Measurements from ENCODE around the gene IGSF8. TPM values are rescaled to one million over a fixed set of nuclear protein-coding genes. Genes with fewer than 3 reads are reported as not detected.
A peak's percentile ranks its signal among the peaks of the same experiment; 100 is the strongest.

Gene IGSF8
- total and polyA plus RNA-seq, 10 donors = 15.6 to 28.9 (median 21.7) TPM

DNA sequence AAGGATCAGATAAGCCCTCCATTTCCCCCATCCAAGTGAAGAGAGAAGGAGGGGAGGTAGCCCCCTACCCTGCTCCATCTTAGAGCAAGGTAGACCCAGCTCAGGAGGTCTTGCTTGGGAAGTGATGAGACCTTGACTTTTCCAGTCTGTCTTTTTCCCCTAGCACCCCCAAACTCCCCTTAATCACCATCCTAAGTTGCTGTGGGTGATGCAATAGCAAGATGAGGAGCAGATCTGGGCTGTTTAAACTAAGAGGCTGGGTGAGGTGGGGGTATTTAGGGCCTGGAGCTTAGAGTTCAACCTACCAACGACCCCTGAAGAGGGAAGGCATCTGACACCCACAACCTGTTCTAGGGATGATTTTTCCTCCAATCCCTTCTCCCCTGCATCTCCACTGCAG lies 18.9 kb upstream of the IGSF8 start:
- 8 to 50% (median 30%) methylated on average over 1 of the region's 1 CpG for WGBS, 5 donors
- peaks cover 0 to 9% (median 0%) of the 10 kb centered on the region in 6 donors for H3K4me1 ChIP-seq
- DNase-seq = no peak
- intact Hi-C loops (cut with DNase I; ENCODE audit: low total_unique reads) = no loop called here
- H3K9me3 ChIP-seq = no peaks in the 10 kb centered on the region
- no peaks in the 10 kb centered on the region for H3K36me3 ChIP-seq
- H3K4me3 ChIP-seq = peak overlapping the region in 1 of 8 donors; percentile 0
- TF ChIP-seq, protein P1, sequence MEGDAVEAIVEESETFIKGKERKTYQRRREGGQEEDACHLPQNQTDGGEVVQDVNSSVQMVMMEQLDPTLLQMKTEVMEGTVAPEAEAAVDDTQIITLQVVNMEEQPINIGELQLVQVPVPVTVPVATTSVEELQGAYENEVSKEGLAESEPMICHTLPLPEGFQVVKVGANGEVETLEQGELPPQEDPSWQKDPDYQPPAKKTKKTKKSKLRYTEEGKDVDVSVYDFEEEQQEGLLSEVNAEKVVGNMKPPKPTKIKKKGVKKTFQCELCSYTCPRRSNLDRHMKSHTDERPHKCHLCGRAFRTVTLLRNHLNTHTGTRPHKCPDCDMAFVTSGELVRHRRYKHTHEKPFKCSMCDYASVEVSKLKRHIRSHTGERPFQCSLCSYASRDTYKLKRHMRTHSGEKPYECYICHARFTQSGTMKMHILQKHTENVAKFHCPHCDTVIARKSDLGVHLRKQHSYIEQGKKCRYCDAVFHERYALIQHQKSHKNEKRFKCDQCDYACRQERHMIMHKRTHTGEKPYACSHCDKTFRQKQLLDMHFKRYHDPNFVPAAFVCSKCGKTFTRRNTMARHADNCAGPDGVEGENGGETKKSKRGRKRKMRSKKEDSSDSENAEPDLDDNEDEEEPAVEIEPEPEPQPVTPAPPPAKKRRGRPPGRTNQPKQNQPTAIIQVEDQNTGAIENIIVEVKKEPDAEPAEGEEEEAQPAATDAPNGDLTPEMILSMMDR (IDR thresholded peaks at IDR 0.05 in 8 of 11, conservative IDR thresholded peaks at IDR 0.05 in 3 of 11) = no peak
- TF ChIP-seq POLR2A (IDR thresholded peaks at IDR 0.05) (no peak), POLR2AphosphoS5 (IDR thresholded peaks at IDR 0.05) (no peak)
- H3K27ac ChIP-seq = no peak overlapping the region
- peaks cover 0 to 25% (median 0%) of the 10 kb centered on the region in 7 donors for H3K27me3 ChIP-seq (replicated peaks in 1 of 7)

DNA sequence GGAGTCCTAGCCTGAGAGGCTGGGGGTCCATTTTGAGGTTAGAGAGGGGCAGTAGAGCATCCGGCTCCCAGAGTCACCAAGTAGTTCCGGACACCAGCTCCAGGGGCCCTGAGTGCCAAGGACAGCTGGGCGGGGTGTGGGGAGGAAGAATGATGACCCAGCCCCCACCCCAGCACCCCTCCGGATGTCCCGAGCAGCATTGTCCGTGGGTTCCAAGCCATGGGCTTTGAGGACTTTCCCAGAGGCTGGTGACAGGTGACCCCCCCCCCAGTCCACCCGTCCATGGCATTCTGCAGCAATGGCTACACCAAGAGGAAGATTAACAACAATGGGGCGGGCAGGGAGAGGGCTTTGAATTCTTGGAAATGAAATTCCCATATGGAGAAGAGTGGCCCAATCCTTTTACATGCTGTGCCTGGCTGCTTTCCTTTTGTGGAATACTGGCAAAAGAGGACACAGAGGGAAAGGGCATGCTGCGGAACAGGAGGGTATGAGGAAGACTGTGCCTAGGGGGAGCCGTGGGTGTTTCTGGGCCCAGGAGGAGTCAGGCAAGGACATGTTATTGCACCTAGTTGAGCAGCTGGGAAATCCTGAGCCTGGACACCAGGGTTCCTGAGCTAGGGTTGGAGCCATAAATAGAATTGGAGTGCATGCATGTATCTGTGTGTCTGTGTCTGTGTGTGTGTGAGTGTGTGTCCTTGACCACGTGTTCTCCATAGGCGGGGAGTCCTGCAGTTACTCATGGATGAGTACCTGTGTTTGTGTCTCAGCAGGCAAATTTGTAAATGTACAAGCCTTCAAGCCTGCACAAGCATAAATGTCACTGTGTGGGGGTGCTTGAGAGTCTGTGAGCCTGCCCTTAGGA lies 18.1 kb upstream of the IGSF8 start:
- no peak overlapping the region for H3K27ac ChIP-seq
- WGBS, 5 donors = 61 to 69% (median 64%) methylated on average over 11 to 12 of the region's 12 CpGs
- H3K36me3 ChIP-seq = no peaks in the 10 kb centered on the region
- peaks cover 0 to 9% (median 0%) of the 10 kb centered on the region in 6 donors for H3K4me1 ChIP-seq
- H3K4me3 ChIP-seq = peak overlapping the region in 1 of 8 donors; percentile 0
- no peak for TF ChIP-seq POLR2A (IDR thresholded peaks at IDR 0.05)
- TF ChIP-seq, protein P1 (IDR thresholded peaks at IDR 0.05 in 8 of 11, conservative IDR thresholded peaks at IDR 0.05 in 3 of 11) = no peak
- TF ChIP-seq POLR2AphosphoS5 (IDR thresholded peaks at IDR 0.05) = no peak
- no peak for DNase-seq
- intact Hi-C loops (cut with DNase I; ENCODE audit: low total_unique reads) = no loop called here
- no peaks in the 10 kb centered on the region for H3K9me3 ChIP-seq
- peaks cover 0 to 25% (median 0%) of the 10 kb centered on the region in 7 donors for H3K27me3 ChIP-seq (replicated peaks in 1 of 7)

DNA sequence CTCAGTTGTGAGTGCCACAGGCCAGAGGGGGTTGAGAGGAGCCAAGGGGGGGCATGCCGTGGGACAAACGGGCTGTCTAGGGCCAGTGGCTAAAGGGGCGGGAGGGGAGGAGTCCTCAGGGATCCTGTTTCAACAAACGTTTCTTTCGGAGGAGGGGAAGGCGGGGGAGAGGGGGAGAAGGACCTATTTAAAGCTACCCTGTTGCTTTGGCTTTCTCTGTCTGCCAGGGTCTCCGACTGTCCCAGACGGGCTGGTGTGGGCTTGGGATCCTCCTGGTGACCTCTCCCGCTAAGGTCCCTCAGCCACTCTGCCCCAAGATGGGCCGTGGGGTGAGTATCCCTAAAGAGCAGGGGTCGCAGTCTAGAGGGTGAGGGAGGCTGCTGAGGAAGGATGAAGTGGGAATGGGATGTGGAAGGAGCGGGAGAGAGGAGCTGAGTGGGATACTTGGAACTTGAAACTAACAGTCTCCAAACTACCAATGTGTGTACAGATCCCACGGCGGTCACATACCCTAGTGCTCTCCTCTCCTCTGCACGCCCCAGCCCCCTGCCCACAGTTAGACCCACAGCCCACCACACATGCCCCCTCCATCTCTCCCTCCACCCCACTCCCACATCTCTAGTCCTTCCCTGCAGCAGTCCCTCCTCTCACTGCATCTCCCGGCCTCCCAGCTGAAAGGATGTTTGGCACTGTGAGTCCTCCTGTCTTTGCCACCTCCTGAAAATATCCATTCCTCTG lies 17.3 kb upstream of the IGSF8 start, which contains the start of gene ATP1A2:
ATP1A2 (plus strand) TSS at position 215 of the 738 bp plus-strand sequence; CDS start at position 318, 103 bp downstream.
- WGBS, 5 donors = 50 to 60% (median 59%) methylated on average over 15 to 16 of the region's 16 CpGs

More for the DNA sequence above, 17.3 kb upstream of the IGSF8 start, which contains the start of gene ATP1A2:
- peaks cover 0 to 9% (median 0%) of the 10 kb centered on the region in 6 donors for H3K4me1 ChIP-seq
- DNase-seq = no peak
- peaks cover 0 to 25% (median 0%) of the 10 kb centered on the region in 7 donors for H3K27me3 ChIP-seq (replicated peaks in 1 of 7)
- intact Hi-C loops (cut with DNase I; ENCODE audit: low total_unique reads) = no loop called here
- H3K27ac ChIP-seq = no peak within 1 kb of the TSS
- no peaks in the 10 kb centered on the region for H3K36me3 ChIP-seq
- H3K4me3 ChIP-seq = peak within 1 kb of the TSS in 1 of 8 donors; percentile 0
- no peaks in the 10 kb centered on the region for H3K9me3 ChIP-seq
- TF ChIP-seq, protein P1 (IDR thresholded peaks at IDR 0.05 in 8 of 11, conservative IDR thresholded peaks at IDR 0.05 in 3 of 11) = no peak
- TF ChIP-seq POLR2A (IDR thresholded peaks at IDR 0.05) (no peak), POLR2AphosphoS5 (IDR thresholded peaks at IDR 0.05) (no peak)

All from spleen (tissue), 11 donors.